IMR-90 (cell line): ENCODE data around the gene TGM4.

Experiments
- BHLHE40 ChIP-seq: fragments of 150-350 bp; IDR thresholded peaks from 2 replicates; pipeline ENCODE4 v1.6.1; 2016; ENCODE audit warnings: mild to moderate bottlenecking, low read depth, low read length
- CHD1 ChIP-seq: IDR thresholded peaks from 2 replicates; pipeline ENCODE4 v1.6.1; 2012; ENCODE audit warnings: low read depth, low read length, improper control_type of control experiment
- ELK1 ChIP-seq: fragments of 150-350 bp; IDR thresholded peaks from 2 replicates; pipeline ENCODE4 v1.6.1; 2016; ENCODE audit warnings: low read depth, mild to moderate bottlenecking, low read length, moderate library complexity, borderline replicate concordance
- RFX5 ChIP-seq: IDR thresholded peaks from 2 replicates; pipeline ENCODE4 v1.8.0; 2012; ENCODE audit warnings: low read depth, mild to moderate bottlenecking, low read length, moderate library complexity
- TF ChIP-seq, protein P1 (sequence below): conservative IDR thresholded peaks from 2 replicates; pipeline ENCODE4 v1.5.1; 2012; ENCODE audit warnings: mild to moderate bottlenecking, low read depth, low read length, improper control_type of control experiment

GRCh38 chr3:44874308-44874707 is at the start of gene TGM4:
- TF ChIP-seq ELK1: no peak
- TF ChIP-seq RFX5: no peak
- TF ChIP-seq, protein P1, sequence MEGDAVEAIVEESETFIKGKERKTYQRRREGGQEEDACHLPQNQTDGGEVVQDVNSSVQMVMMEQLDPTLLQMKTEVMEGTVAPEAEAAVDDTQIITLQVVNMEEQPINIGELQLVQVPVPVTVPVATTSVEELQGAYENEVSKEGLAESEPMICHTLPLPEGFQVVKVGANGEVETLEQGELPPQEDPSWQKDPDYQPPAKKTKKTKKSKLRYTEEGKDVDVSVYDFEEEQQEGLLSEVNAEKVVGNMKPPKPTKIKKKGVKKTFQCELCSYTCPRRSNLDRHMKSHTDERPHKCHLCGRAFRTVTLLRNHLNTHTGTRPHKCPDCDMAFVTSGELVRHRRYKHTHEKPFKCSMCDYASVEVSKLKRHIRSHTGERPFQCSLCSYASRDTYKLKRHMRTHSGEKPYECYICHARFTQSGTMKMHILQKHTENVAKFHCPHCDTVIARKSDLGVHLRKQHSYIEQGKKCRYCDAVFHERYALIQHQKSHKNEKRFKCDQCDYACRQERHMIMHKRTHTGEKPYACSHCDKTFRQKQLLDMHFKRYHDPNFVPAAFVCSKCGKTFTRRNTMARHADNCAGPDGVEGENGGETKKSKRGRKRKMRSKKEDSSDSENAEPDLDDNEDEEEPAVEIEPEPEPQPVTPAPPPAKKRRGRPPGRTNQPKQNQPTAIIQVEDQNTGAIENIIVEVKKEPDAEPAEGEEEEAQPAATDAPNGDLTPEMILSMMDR: no peak
- no peak for TF ChIP-seq CHD1
- TF ChIP-seq BHLHE40: no peak
